H1 (cell line): Measurements from ENCODE around the gene RBM4. TPM values are rescaled to one million over a fixed set of nuclear protein-coding genes. Genes with fewer than 3 reads are reported as not detected.

Experiments
- CTCF ChIA-PET: fragments of 300-600 bp; sonication (Branson Sonifier 250); formaldehyde crosslinking; loops from one replicate; lab custom pipeline; 2021; ENCODE audit not compliant: partially characterized antibody; lab: Charles Lee
- POLR2A ChIA-PET: fragments of 300-600 bp; sonication (Branson Sonifier 250); formaldehyde crosslinking; loops from one replicate; lab custom pipeline; 2021; ENCODE audit warnings: inconsistent platforms; ENCODE audit not compliant: partially characterized antibody; lab: Charles Lee
- DNase-seq, 2 experiments: peaks; one replicate each; pipeline versions ENCODE4 v3.0.0 to v3.0.0-alpha.2; 2010 to 2022; ENCODE audit warnings: low spot score in 2 of 2, low read depth in 1 of 2, mixed read lengths in 1 of 2
- FAIRE-seq: peaks from 2 replicates; lab custom pipeline; 2011; peaks lifted over from hg19 to GRCh38; lab: Jason Lieb, UNC
- H2AFZ ChIP-seq: 2 replicates; pipeline ENCODE4 v1.8.1; 2012; ENCODE audit warnings: low read length, inconsistent platforms
- H2AK5ac ChIP-seq: 2 replicates; pipeline ENCODE4 v1.6.1; 2013; ENCODE audit warnings: low read depth, low read length
- H2BK120ac ChIP-seq: replicated peaks from 2 replicates; pipeline ENCODE3; 2013; ENCODE audit warnings: low read depth, low read length, inconsistent platforms
- H2BK12ac ChIP-seq: 2 replicates; pipeline ENCODE4 v1.6.1; 2013; ENCODE audit warnings: low read depth, low read length
- H2BK15ac ChIP-seq: 2 replicates; pipeline ENCODE4 v1.6.1; 2013; ENCODE audit warnings: low read length
- H2BK20ac ChIP-seq: 2 replicates; pipeline ENCODE4 v1.6.1; 2013; ENCODE audit warnings: low read length
- H2BK5ac ChIP-seq: 2 replicates; pipeline ENCODE4 v1.6.1; 2013; ENCODE audit warnings: low read depth, low read length
- H3K14ac ChIP-seq: 2 replicates; pipeline ENCODE4 v1.6.1; 2013; ENCODE audit warnings: inconsistent platforms; ENCODE audit not compliant: insufficient read length
- H3K18ac ChIP-seq: 2 replicates; pipeline ENCODE4 v1.6.1; 2013; ENCODE audit warnings: low read length; ENCODE audit errors: extremely low read depth
- H3K23ac ChIP-seq: 2 replicates; pipeline ENCODE4 v1.6.1; 2013; ENCODE audit warnings: inconsistent platforms; ENCODE audit not compliant: insufficient read length
- H3K23me2 ChIP-seq: 2 replicates; pipeline ENCODE4 v1.6.1; 2013; ENCODE audit warnings: low read depth, low read length
- H3K27ac ChIP-seq: 2 replicates; pipeline ENCODE4 v1.6.1; 2011; ENCODE audit warnings: low read depth, low read length, inconsistent platforms
- H3K27me3 ChIP-seq, 4 experiments: replicated peaks in 1 of 4; 1 replicate in 1 of 4; 2 replicates in 3 of 4; pipeline versions ENCODE4 v1.6.1 to v1.8.1; 2011 to 2013; ENCODE audit warnings: low read length in 3 of 4, mild to moderate bottlenecking in 3 of 4, inconsistent platforms in 2 of 4, mixed read lengths in 2 of 4, moderate library complexity in 1 of 4; ENCODE audit not compliant: control insufficient read depth in 3 of 4, insufficient read depth in 3 of 4; ENCODE audit errors: extremely low read depth in 1 of 4
- H3K36me3 ChIP-seq, 4 experiments: 2 replicates each; pipeline versions ENCODE4 v1.6.1 to v1.8.1; 2011 to 2013; ENCODE audit warnings: mild to moderate bottlenecking in 4 of 4, low read length in 3 of 4, moderate library complexity in 2 of 4, control low read depth in 1 of 4, inconsistent platforms in 1 of 4; ENCODE audit not compliant: insufficient read depth in 4 of 4, control insufficient read depth in 2 of 4
- H3K4ac ChIP-seq: replicated peaks from 2 replicates; pipeline ENCODE3; 2013; ENCODE audit warnings: low read length, low read depth, mixed read lengths, inconsistent platforms; ENCODE audit not compliant: insufficient read length
- H3K4me1 ChIP-seq, 4 experiments: replicated peaks in 1 of 4; 1 replicate in 1 of 4; 2 replicates in 3 of 4; pipeline versions ENCODE4 v1.6.1 to v1.8.1; 2011 to 2013; ENCODE audit warnings: low read length in 3 of 4, inconsistent platforms in 2 of 4, mixed read lengths in 1 of 4; ENCODE audit not compliant: insufficient read depth in 4 of 4, control insufficient read depth in 3 of 4
- H3K4me2 ChIP-seq, 2 experiments: 2 replicates each; pipeline versions ENCODE4 v1.6.1 to v1.8.1; 2011 to 2013; ENCODE audit warnings: low read depth in 2 of 2, low read length in 2 of 2, control low read depth in 1 of 2, inconsistent platforms in 1 of 2, mild to moderate bottlenecking in 1 of 2; ENCODE audit not compliant: insufficient read depth in 1 of 2
- H3K4me3 ChIP-seq, 4 experiments: fragments of 200-600, 300-600 bp in 1 of 4; sonication (generic), shearing (Covaris generic), sonication (Bioruptor Twin) in 1 of 4; 2 replicates each; pipeline versions ENCODE4 v1.5.1 to v1.8.1; 2011 to 2016; ENCODE audit warnings: low read length in 4 of 4, low read depth in 3 of 4, control low read depth in 2 of 4, inconsistent platforms in 2 of 4, mild to moderate bottlenecking in 2 of 4, mixed read lengths in 1 of 4, moderate library complexity in 1 of 4; ENCODE audit not compliant: insufficient read depth in 2 of 4; ENCODE audit errors: extremely low read depth in 1 of 4
- H3K56ac ChIP-seq: replicated peaks from 2 replicates; pipeline ENCODE3; 2013; ENCODE audit warnings: low read depth, mild to moderate bottlenecking, mixed read lengths, low read length, inconsistent platforms; ENCODE audit not compliant: insufficient read length
- H3K79me1 ChIP-seq: 2 replicates; pipeline ENCODE4 v1.6.1; 2013; ENCODE audit warnings: low read depth, low read length, control low read depth
- H3K79me2 ChIP-seq, 2 experiments: 2 replicates each; pipeline versions ENCODE4 v1.6.1 to v1.8.1; 2012 to 2013; ENCODE audit warnings: low read length in 2 of 2, mild to moderate bottlenecking in 2 of 2, inconsistent platforms in 1 of 2; ENCODE audit not compliant: insufficient read depth in 2 of 2, control insufficient read depth in 1 of 2
- H3K9ac ChIP-seq, 4 experiments: replicated peaks in 1 of 4; 1 replicate in 1 of 4; 2 replicates in 3 of 4; pipeline versions ENCODE4 v1.6.1 to v1.8.1; 2011 to 2013; ENCODE audit warnings: low read depth in 3 of 4, low read length in 3 of 4, control low read depth in 2 of 4, mild to moderate bottlenecking in 2 of 4, moderate library complexity in 2 of 4, inconsistent platforms in 1 of 4; ENCODE audit errors: extremely low read depth in 1 of 4
- H3K9me3 ChIP-seq, 2 experiments: 2 replicates each; pipeline versions ENCODE4 v1.6.1 to v1.8.1; 2012 to 2013; ENCODE audit warnings: mild to moderate bottlenecking in 2 of 2, moderate library complexity in 2 of 2, control low read depth in 1 of 2, inconsistent platforms in 1 of 2, low read depth in 1 of 2, low read length in 1 of 2, mixed read lengths in 1 of 2; ENCODE audit not compliant: insufficient read depth in 2 of 2
- H4K20me1 ChIP-seq, 2 experiments: replicated peaks in 1 of 2; 2 replicates each; pipeline versions ENCODE3 to v1.8.1; 2011 to 2013; ENCODE audit warnings: inconsistent platforms in 2 of 2, low read length in 2 of 2, mild to moderate bottlenecking in 1 of 2; ENCODE audit not compliant: insufficient read depth in 2 of 2, control insufficient read depth in 1 of 2
- H4K5ac ChIP-seq: 2 replicates; pipeline ENCODE4 v1.6.1; 2013; ENCODE audit warnings: low read length, low read depth, mixed read lengths, inconsistent platforms; ENCODE audit not compliant: insufficient read length
- H4K8ac ChIP-seq: 2 replicates; pipeline ENCODE4 v1.8.0; 2013; ENCODE audit warnings: mild to moderate bottlenecking, moderate library complexity, low read length, inconsistent platforms; ENCODE audit not compliant: insufficient read depth; ENCODE audit errors: extremely low read depth
- H4K91ac ChIP-seq: replicated peaks from 2 replicates; pipeline ENCODE3; 2013; ENCODE audit warnings: low read length, mixed read lengths, inconsistent platforms; ENCODE audit not compliant: insufficient read length
- BRCA1 ChIP-seq: IDR thresholded peaks from 2 replicates; pipeline ENCODE4 v1.6.1; 2012; ENCODE audit warnings: low read depth, low read length, improper control_type of control experiment
- WGBS, 2 experiments: shearing (Covaris generic) in 1 of 2; methylation state at CpG; one replicate each; pipeline versions ENCODE4 v1.1.6 to v1.1.7; 2013 to 2015; ENCODE audit warnings: low lambda C conversion rate in 2 of 2, mixed read lengths in 2 of 2, inconsistent platforms in 1 of 2, low coverage in 1 of 2, missing lambda C conversion rate in 1 of 2; ENCODE audit not compliant: insufficient replicate concordance in 2 of 2, insufficient coverage in 1 of 2, insufficient read length in 1 of 2; ENCODE audit errors: extremely low coverage in 1 of 2, missing lambda C conversion rate in 1 of 2; 5-methylcytosine and 5-hydroxymethylcytosine counted together
- polyA plus RNA-seq, 7 experiments: library from polyadenylated mRNA; depleted of rRNA in 3 of 7; stranded (reverse) in 5 of 7; unstranded in 2 of 7; fragments of >200 nt in 5 of 7; fragments of 200-250 nt in 2 of 7; gene quantifications; 1 replicate in 5 of 7; 2 replicates in 1 of 7; 4 replicates in 1 of 7; pipeline versions ENCODE4 v1.2.1 to v1.2.3, GENCODE V29; 2011 to 2013; ENCODE audit warnings: missing spikeins in 2 of 7, mixed read lengths in 2 of 7
- total RNA-seq: library from RNA; stranded (reverse); fragmentation: NEBNext Ultra II Directional; extraction: Animal tissue kit (Norgen Biotek cat#: 25700); gene quantifications from 2 replicates; pipeline ENCODE4 v1.2.1, GENCODE V29; 2021

The RBM4 gene
- total and polyA plus RNA-seq, 2 of the 8 experiments (the other 6 are each of a cell fraction or from before 2014, with no cell fraction given) = 192 to 330 TPM

- WGBS, 2 experiments = 4% methylated on average over 32 of the region's 38 CpGs; no CpG with 5 or more reads in 1 of the 2 experiments
- Histone ChIP-seq H2BK15ac (no peak overlapping the region), H4K20me1 (peaks cover 30 to 35% of the 10 kb centered on the region in 2 experiments), H3K9me3 (no peaks in the 10 kb centered on the region), H2BK20ac (no peak overlapping the region), H2AK5ac (no peak overlapping the region), H3K56ac (no peak overlapping the region), H3K27ac (peak overlapping the region; percentile 98), H3K36me3 (peaks cover 2 to 32% (median 10%) of the 10 kb centered on the region in 4 experiments; a peak in 5 of 8 replicates), H3K23ac (no peak overlapping the region), H2BK5ac (peak overlapping the region; percentile 100; the same call in 1 of the 2 replicates), H4K91ac (peak overlapping the region; percentile 10), H4K5ac (no peak overlapping the region), H3K4me1 (peaks cover 0 to 15% (median 3%) of the 10 kb centered on the region in 4 experiments; a peak in 4 of 7 replicates), H3K79me2 (peaks cover 47 to 58% of the 10 kb centered on the region in 2 experiments), H3K23me2 (peaks cover 11% of the 10 kb centered on the region), H3K4me3 (peak overlapping the region; percentile 81 to 99 (median 92)), H3K14ac (no peak overlapping the region), H3K27me3 (no peaks in the 10 kb centered on the region), H3K4ac (no peak overlapping the region), H3K18ac (no peak overlapping the region; the same call in 1 of the 2 replicates), H3K4me2 (peak overlapping the region; percentile 86 to 94), H2AFZ (no peak overlapping the region), H2BK120ac (no peak overlapping the region), H2BK12ac (no peak overlapping the region; the same call in 1 of the 2 replicates), H3K79me1 (no peaks in the 10 kb centered on the region; the same call in none of the 2 replicates), H3K9ac (peak overlapping the region; percentile 86 to 99 (median 94)), H4K8ac (peak overlapping the region; percentile 19; the same call in 1 of the 2 replicates)
- DNase-seq = no peak
- CTCF ChIA-PET = interaction anchor here (0.7 to 3.2 kb wide), 6 partner anchors 10 to 122 kb away, joined by 3 to 14 read pairs (median 4); partner anchors contain the start of genes CCDC87 and CCS
- FAIRE-seq = no peak
- POLR2A ChIA-PET = interaction anchor here (0.6 to 66.2 kb wide), 26 partner anchors 4 to 340 kb away, joined by 3 to 2165 read pairs (median 6); partner anchors contain the start of genes ACTN3, BBS1, CCDC87 and CCS
- no peak for TF ChIP-seq BRCA1
These were observed 21.2 kb upstream of the RBM4 start for GRCh38 chr11:66617155-66617834.
